IPS DF 6.9 (cell line): ENCODE results near the gene CCNK.
A peak's percentile ranks its signal among the peaks of the same experiment; 100 is the strongest.

ENCODE experiments used
- DNase-seq: peaks from one replicate; pipeline ENCODE4 v3.0.0-alpha.2; 2013; ENCODE audit warnings: low read depth, low spot score
- H3K27ac ChIP-seq: one replicate; pipeline ENCODE4 v1.5.1; 2013; ENCODE audit warnings: low read length, control low read depth
- H3K27me3 ChIP-seq: 2 replicates; pipeline ENCODE4 v1.6.1; 2013; ENCODE audit warnings: mild to moderate bottlenecking, low read length; ENCODE audit not compliant: control insufficient read depth, insufficient read depth
- H3K36me3 ChIP-seq: 2 replicates; pipeline ENCODE4 v1.6.1; 2013; ENCODE audit warnings: low read length; ENCODE audit not compliant: control insufficient read depth, insufficient read depth
- H3K4me1 ChIP-seq: 2 replicates; pipeline ENCODE4 v1.6.1; 2013; ENCODE audit warnings: low read length; ENCODE audit not compliant: control insufficient read depth, insufficient read depth
- H3K4me3 ChIP-seq: 2 replicates; pipeline ENCODE4 v1.5.1; 2013; ENCODE audit warnings: mild to moderate bottlenecking, low read length
- H3K9me3 ChIP-seq: 2 replicates; pipeline ENCODE4 v1.6.1; 2013; ENCODE audit warnings: low read length, inconsistent platforms; ENCODE audit not compliant: control insufficient read depth, insufficient read depth
- WGBS: extraction: QIAGEN DNeasy Blood & Tissue Kit; methylation state at CpG from one replicate; pipeline ENCODE4 v1.1.7; 2013; ENCODE audit warnings: mixed read lengths, missing lambda C conversion rate; ENCODE audit not compliant: insufficient read length, insufficient coverage; 5-methylcytosine and 5-hydroxymethylcytosine counted together

Gene CCNK

DNA sequence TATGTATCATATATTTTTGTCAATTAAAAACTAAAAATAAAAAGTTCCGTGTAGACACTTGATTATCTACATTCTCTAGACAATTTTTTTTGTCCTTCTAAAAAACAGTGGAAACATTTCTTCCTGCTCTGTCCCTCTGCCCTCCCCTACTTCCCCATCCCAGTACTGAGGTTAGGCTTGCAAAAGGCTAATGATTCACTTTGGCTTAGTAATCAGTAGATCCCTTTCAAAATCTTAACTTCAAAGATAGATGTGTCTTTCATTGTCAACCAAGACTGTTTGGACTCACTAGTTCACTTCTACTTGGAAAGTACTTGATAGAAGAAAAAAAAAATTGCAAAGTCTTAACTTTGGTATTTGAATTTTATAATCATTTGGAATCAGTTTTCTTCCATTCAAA is 4.3 kb upstream of the CCNK start:
- no peaks in the 10 kb centered on the region for H3K36me3 ChIP-seq
- DNase-seq = no peak
- H3K9me3 ChIP-seq = no peaks in the 10 kb centered on the region
- H3K4me3 ChIP-seq = no peak overlapping the region
- no peak overlapping the region for H3K27ac ChIP-seq
- no peaks in the 10 kb centered on the region; the same call in 1 of the 2 replicates for H3K4me1 ChIP-seq
- no peaks in the 10 kb centered on the region for H3K27me3 ChIP-seq
- no CpG with 5 or more reads among the region's 1 CpG for WGBS

DNA sequence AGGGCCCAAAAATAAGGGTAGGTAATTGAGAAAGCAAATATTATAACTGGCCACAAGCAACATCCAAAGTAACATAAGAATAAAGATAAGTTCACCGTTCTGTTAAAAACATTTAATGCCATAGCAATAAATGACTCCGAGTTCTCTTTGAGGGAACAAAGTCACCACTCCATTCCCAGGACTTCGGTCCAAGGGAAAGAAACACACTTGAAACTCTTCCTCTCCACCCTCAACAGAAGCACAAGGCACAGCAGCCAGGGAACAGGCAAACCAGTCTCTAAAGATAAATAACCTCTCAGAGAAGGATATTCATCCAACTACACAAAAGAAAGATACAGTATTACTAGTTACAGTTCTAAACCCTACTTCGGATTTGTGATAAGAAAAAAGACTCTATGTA is 3.1 kb upstream of the CCNK start:
- no peak for DNase-seq
- Histone ChIP-seq H3K27me3 (no peaks in the 10 kb centered on the region), H3K36me3 (no peaks in the 10 kb centered on the region), H3K4me1 (no peaks in the 10 kb centered on the region; the same call in 1 of the 2 replicates), H3K9me3 (no peaks in the 10 kb centered on the region), H3K4me3 (no peak overlapping the region), H3K27ac (no peak overlapping the region)
- WGBS = no CpG with 5 or more reads among the region's 4 CpGs

DNA sequence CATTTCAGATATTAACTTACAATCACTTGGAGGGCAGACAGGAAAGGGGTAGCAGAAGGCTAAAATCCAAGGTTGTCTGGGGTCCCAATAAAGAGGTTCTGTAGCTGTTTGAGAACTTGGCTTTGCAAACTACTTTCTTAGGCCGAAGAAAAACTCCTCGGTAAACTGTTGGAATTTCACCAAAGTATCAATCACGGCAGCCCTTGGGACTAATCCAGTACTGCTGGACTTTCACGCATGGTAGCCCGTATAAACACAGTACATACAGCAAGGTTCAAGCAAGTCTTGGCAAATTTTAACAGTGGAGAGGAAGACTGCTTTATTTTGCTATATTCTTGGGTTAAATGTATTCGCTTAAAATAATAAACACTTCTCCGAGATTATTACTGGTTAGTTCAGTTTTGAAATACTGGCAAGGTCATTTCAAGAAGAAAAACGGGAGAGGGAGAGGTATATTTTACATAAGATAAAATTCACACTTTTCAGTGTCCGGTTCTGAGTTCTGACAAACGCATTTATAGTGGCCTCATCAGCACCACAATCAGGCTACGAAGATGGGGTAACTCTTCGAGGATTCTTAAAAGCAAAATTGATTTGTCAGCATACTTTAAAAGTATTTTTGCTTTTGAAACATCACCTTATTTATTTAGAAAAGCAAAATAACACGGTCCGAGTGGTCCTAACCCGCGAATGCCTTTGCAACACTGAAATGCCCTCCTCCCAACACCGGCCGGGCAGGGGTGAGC is 1.9 kb upstream of the CCNK start:
- H3K36me3 ChIP-seq = no peaks in the 10 kb centered on the region
- no CpG with 5 or more reads among the region's 18 CpGs for WGBS
- DNase-seq = no peak
- H3K4me3 ChIP-seq = peak overlapping the region; percentile 72
- no peak overlapping the region for H3K27ac ChIP-seq
- no peaks in the 10 kb centered on the region for H3K4me1 ChIP-seq
- H3K9me3 ChIP-seq = no peaks in the 10 kb centered on the region
- H3K27me3 ChIP-seq = no peaks in the 10 kb centered on the region

DNA sequence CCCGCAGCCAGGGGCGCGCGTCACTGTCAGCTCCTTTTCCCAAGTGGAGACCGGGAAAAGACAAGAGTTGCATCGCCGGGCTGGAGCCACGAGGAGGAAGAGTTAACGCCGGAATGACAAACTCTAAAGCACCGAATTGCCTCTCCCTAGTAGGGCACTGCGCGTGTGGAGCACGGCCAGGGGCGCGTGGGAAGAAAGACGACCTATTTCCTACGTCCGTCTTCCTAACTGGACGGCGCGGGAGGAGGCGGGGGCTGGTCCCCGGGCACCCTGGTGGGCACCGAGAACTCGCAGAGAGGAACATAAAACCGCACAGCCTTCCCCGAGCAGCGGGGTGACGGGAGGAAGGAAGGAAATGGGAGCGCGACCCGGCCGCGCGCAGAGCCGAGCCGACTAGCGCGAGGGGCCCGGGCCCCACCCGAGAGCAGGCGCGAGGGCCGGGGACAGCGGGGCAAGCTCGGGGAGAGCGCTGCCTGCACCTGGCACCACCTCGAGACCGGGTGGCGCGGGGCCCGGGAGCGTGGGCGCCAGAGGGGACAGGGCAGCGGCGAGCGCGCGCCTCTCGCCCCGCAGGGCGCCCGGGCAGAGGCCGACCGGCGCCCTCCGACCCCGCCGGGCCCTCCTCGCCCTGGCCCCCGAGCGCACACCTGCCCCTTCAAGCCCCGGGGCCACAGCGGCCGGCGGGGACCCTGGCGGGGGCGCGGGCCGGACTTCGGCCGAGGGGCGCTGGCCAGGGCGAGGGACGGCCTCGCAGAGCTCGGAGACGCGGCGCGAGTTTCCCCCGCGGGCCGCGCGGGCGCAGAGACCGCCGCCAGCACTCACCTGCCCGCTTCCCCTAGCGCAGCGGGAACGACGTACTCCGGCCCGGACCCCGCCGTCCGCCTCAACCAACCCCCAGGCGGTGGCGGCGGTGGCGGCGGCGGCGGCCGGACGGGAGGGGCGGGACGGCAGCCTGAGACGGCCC is 1.0 kb upstream of the CCNK start, which contains the start of gene SETD3:
SETD3 (minus strand) TSS at position 954 of the 964 bp plus-strand sequence. CDS start 15,054 bp downstream, outside the sequence.
- Histone ChIP-seq H3K36me3 (no peaks in the 10 kb centered on the region), H3K4me3 (peak within 1 kb of the TSS; percentile 72), H3K27me3 (no peaks in the 10 kb centered on the region), H3K27ac (no peak within 1 kb of the TSS), H3K9me3 (no peaks in the 10 kb centered on the region), H3K4me1 (no peaks in the 10 kb centered on the region)
- no CpG with 5 or more reads among the region's 122 CpGs for WGBS
- no peak for DNase-seq

DNA sequence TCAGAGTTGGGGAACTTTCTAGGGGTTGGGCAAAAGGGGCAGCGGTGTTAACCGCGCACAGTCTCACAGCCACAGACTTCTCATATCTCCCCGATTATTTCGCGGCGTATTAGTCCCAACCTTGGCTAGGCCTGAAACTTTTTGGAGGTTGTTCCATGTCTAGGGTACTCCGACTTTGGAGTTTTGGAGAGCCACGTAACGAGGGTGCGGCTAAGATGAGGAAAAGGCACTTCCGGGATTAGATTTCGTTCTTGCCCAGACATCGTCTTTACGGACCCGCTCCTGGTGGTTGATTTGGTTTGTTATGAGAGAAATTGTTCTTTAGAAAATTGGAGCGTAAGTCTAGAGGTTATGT is 513 bp downstream of the CCNK start:
- Histone ChIP-seq H3K27ac (no peak overlapping the region), H3K4me3 (peak overlapping the region; percentile 72), H3K9me3 (no peaks in the 10 kb centered on the region; the same call in 1 of the 2 replicates), H3K4me1 (no peaks in the 10 kb centered on the region), H3K27me3 (no peaks in the 10 kb centered on the region), H3K36me3 (no peaks in the 10 kb centered on the region)
- WGBS = no CpG with 5 or more reads among the region's 17 CpGs
- DNase-seq = no peak

DNA sequence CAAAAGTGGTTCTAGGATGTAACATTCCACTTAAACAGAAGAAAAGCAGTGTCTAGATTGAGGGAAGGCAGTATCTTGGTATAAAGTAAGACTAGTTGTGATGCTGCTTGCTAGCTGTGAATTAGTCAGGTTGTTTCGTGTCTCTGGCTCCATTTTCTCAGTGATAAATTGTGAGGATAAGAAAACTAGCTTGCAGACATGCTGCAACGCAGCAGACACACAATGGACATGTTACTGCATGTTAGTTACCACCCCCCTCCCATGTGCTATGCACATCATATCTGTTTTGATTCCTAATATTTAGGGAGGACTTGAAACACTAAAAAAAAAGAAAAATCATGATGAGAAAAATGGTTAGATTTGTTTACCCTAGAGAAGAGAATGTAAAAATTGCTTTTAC is 2.9 kb downstream of the CCNK start:
- H3K27me3 ChIP-seq = no peaks in the 10 kb centered on the region
- WGBS = no CpG with 5 or more reads among the region's 2 CpGs
- no peak overlapping the region for H3K4me3 ChIP-seq
- H3K36me3 ChIP-seq = no peaks in the 10 kb centered on the region
- no peak overlapping the region for H3K27ac ChIP-seq
- no peak for DNase-seq
- no peaks in the 10 kb centered on the region; the same call in 1 of the 2 replicates for H3K9me3 ChIP-seq
- H3K4me1 ChIP-seq = no peaks in the 10 kb centered on the region

DNA sequence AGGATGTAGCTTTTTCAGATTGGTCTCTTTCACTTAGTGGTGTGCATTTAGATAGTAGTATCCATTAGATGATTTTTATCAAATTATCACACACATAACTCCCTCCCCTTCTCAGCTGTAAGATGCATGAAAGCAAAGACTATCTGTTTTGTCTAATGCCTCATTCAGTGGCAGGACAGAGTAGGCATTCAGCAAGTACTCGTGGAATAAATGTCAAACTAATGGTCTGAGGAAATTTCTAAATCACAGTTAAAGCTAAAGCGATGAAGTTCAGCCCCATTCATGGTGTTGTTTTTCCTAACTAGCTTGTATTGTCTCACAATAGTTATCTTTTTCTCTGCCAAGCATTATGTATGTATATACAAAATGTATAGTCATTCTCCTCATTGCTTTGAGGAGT is 16.1 kb downstream of the CCNK start:
- no peak for DNase-seq
- H3K9me3 ChIP-seq = no peaks in the 10 kb centered on the region
- no peak overlapping the region for H3K4me3 ChIP-seq
- H3K36me3 ChIP-seq = peaks cover 15% of the 10 kb centered on the region; the same call in 1 of the 2 replicates
- no CpG with 5 or more reads among the region's 2 CpGs for WGBS
- H3K4me1 ChIP-seq = no peaks in the 10 kb centered on the region
- no peaks in the 10 kb centered on the region for H3K27me3 ChIP-seq
- no peak overlapping the region for H3K27ac ChIP-seq

DNA sequence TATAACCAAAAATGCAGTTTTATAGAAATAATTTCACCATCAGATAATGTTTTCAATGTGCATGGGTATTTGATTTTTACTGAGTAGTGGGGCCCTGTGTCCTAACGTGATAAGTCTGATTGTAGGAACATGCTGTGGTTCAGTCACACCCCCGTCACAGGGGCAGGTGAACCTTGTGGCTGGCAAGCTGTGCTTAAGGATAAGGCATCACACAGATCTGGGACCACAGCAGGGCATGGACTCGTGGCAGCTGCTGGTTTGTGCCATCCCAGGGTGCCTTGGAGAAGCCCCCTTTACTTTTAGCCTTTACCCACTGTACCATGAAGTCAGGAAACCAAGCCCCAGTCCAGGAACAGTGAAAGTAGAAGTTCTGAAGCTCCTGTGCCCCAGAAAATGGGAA is 16.7 kb downstream of the CCNK start:
- H3K27me3 ChIP-seq = no peaks in the 10 kb centered on the region
- H3K4me3 ChIP-seq = no peak overlapping the region
- no peak overlapping the region for H3K27ac ChIP-seq
- H3K36me3 ChIP-seq = peaks cover 15% of the 10 kb centered on the region; the same call in 1 of the 2 replicates
- H3K4me1 ChIP-seq = no peaks in the 10 kb centered on the region
- no peak for DNase-seq
- no peaks in the 10 kb centered on the region for H3K9me3 ChIP-seq
- no CpG with 5 or more reads among the region's 3 CpGs for WGBS

DNA sequence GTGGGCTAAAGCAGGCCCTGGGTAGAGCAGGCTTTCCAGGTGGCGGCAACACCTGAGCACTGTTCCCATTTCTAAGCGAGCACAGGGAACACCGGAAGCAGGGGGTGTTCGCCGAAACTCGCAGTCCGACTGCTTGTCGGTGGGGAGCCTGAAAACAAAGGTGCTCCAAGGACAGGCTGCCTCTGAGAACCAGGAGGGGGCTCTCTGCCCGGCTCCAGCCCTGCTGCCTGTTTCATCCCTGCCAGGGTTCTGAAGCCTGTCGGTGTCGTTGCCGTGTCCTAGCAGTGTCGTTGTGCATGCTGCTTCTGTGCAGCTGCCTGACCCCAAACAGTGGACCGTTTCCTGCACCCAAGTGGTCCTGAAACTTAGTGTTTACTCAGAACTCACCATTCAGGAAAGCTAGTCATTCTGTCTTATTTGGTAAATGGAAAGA is 21.8 kb downstream of the CCNK start:
- Histone ChIP-seq H3K36me3 (peaks cover 13% of the 10 kb centered on the region), H3K4me3 (no peak overlapping the region)

DNA sequence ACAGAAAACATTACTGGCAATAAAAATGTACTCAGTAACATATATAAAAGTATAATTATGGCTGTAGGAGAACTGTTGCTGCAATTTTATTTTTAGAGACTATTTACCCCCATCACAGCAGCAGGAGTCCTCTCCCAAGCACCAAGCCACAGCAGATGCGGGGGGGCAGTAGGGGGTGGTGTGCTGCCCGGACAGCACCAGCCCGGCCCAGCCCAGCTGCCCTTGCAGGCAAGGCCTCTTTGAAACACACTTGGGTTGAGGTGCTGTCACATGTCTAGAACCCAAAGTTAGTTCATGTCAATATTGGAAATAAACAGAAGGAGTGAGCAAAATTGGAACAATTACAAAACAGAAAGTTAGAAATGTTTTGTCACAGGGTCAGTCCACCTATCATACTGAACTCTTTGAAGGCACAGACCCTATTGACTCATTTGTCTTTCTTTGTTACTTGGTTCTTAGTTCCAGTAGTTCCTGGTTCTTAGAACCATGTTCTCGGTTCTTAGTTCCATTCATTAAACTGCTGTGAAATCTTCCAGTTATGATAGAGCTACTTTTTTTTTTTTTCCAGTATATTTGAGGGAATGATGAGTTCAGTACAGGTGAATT is 22.7 kb downstream of the CCNK start:
- DNase-seq = no peak
- Histone ChIP-seq H3K27ac (no peak overlapping the region), H3K4me3 (no peak overlapping the region), H3K4me1 (no peaks in the 10 kb centered on the region), H3K27me3 (no peaks in the 10 kb centered on the region), H3K9me3 (no peaks in the 10 kb centered on the region), H3K36me3 (peaks cover 21% of the 10 kb centered on the region)
- WGBS = no CpG with 5 or more reads among the region's 4 CpGs

More for the DNA sequence above, 21.8 kb downstream of the CCNK start:
- DNase-seq = peak; percentile 55
- no CpG with 5 or more reads among the region's 14 CpGs for WGBS
- Histone ChIP-seq H3K9me3 (no peaks in the 10 kb centered on the region), H3K4me1 (no peaks in the 10 kb centered on the region), H3K27ac (no peak overlapping the region), H3K27me3 (no peaks in the 10 kb centered on the region)
